C4-2B (cell line): ENCODE measurements around the gene CCR5AS.

Source experiments
- CTCF ChIP-seq: fragments of 450-650 bp; conservative IDR thresholded peaks from 2 replicates; pipeline ENCODE4 v1.5.1; 2017; ENCODE audit warnings: mild to moderate bottlenecking
- ZFX ChIP-seq: fragments of 450-650 bp; IDR thresholded peaks from 2 replicates; pipeline ENCODE4 v1.6.1; 2017

- TF ChIP-seq CTCF: no peak
- no peak for TF ChIP-seq ZFX
Observed at GRCh38 chr3:46414739-46415138, 7.9 kb upstream of the CCR5AS start.
